OCI-LY7 (cell line): ENCODE results near the gene GRAMD1B. TPM values are rescaled to one million over a fixed set of nuclear protein-coding genes. Genes with fewer than 3 reads are reported as not detected.

Experiments
- BruUV-seq: library from RNA; stranded (reverse); fragments of 400-500 nt; replicated peaks from 2 replicates; lab custom pipeline; 2021; lab: Mats Ljungman, UMichigan
- CTCF ChIA-PET: fragments of 300-600 bp; sonication (Branson Sonifier 250); formaldehyde crosslinking; loops from one replicate; lab custom pipeline; 2022; ENCODE audit warnings: antibody characterized with exemption; ENCODE audit not compliant: unreplicated experiment; lab: Charles Lee
- POLR2A ChIA-PET: fragments of 300-600 bp; sonication (Branson Sonifier 250); formaldehyde crosslinking; loops from one replicate; lab custom pipeline; 2022; ENCODE audit warnings: antibody characterized with exemption; lab: Charles Lee
- DNase-seq: peaks from one replicate; pipeline ENCODE4 v3.0.0-alpha.2; 2015; ENCODE audit warnings: low spot score
- H2AFZ ChIP-seq: fragments of 200-600 bp; sonication (generic), shearing (Covaris generic); 2 replicates; pipeline ENCODE4 v1.6.1; 2014; ENCODE audit warnings: mild to moderate bottlenecking, antibody characterized with exemption, low read length, moderate library complexity
- H3K27ac ChIP-seq: fragments of 200-600 bp; sonication (generic); 2 replicates; pipeline ENCODE4 v1.5.1; 2014; ENCODE audit warnings: mixed run types, low read depth, mild to moderate bottlenecking, moderate library complexity, low read length, inconsistent platforms; ENCODE audit not compliant: poor library complexity, severe bottlenecking
- H3K36me3 ChIP-seq: fragments of 200-600 bp; sonication (generic); 2 replicates; pipeline ENCODE4 v1.6.1; 2014; ENCODE audit warnings: mild to moderate bottlenecking, antibody characterized with exemption, low read length, moderate library complexity, mixed read lengths; ENCODE audit not compliant: insufficient read depth
- H3K4me1 ChIP-seq: fragments of 200-600 bp; sonication (generic); 2 replicates; pipeline ENCODE4 v1.5.1; 2014; ENCODE audit warnings: mild to moderate bottlenecking, low read length; ENCODE audit not compliant: insufficient read depth, poor library complexity, severe bottlenecking
- H3K4me2 ChIP-seq: fragments of 200-600 bp; sonication (generic); 2 replicates; pipeline ENCODE4 v1.6.1; 2014; ENCODE audit warnings: mild to moderate bottlenecking, low read length
- H3K4me3 ChIP-seq: fragments of 200-600 bp; sonication (generic); 2 replicates; pipeline ENCODE4 v1.5.1; 2014; ENCODE audit warnings: mild to moderate bottlenecking, low read depth, low read length; ENCODE audit not compliant: poor library complexity, severe bottlenecking
- H3K79me2 ChIP-seq: fragments of 200-600 bp; sonication (generic); 2 replicates; pipeline ENCODE4 v1.6.1; 2016; ENCODE audit warnings: low read depth, mild to moderate bottlenecking, low read length, moderate library complexity, mixed read lengths; ENCODE audit not compliant: insufficient read depth
- H3K9me2 ChIP-seq: fragments of 200-600 bp; sonication (generic); 2 replicates; pipeline ENCODE4 v1.6.1; 2016; ENCODE audit warnings: mild to moderate bottlenecking, low read length, mixed read lengths; ENCODE audit not compliant: insufficient read depth
- H3K9me3 ChIP-seq: fragments of 200-600 bp; sonication (generic); 2 replicates; pipeline ENCODE4 v1.6.1; 2014; ENCODE audit warnings: mild to moderate bottlenecking, mixed run types, low read length, mixed read lengths
- H4K20me1 ChIP-seq: fragments of 200-600 bp; sonication (generic); 2 replicates; pipeline ENCODE4 v1.6.1; 2014; ENCODE audit warnings: mild to moderate bottlenecking, antibody characterized with exemption, low read length, moderate library complexity, mixed read lengths; ENCODE audit not compliant: insufficient read depth
- EZH2phosphoT487 ChIP-seq: fragments of 200-600 bp; sonication (generic); IDR thresholded peaks from 2 replicates; pipeline ENCODE4 v1.6.1; 2018; ENCODE audit warnings: low read depth, borderline replicate concordance, mild to moderate bottlenecking, mixed run types, antibody characterized with exemption, low read length, moderate library complexity, mixed read lengths
- intact Hi-C: fragments of 100-400 bp; cut with micrococcal nuclease; formaldehyde crosslinking; loops from one replicate; pipeline ENCODE4 v1.10.0; 2022; ENCODE audit not compliant: unreplicated experiment
- total RNA-seq, 2 experiments: library from RNA; depleted of rRNA in 1 of 2; stranded (reverse); fragments of >200 nt in 1 of 2; shearing (Covaris generic) in 1 of 2; gene quantifications; 2 replicates each; pipeline ENCODE4 v1.2.3, GENCODE V29; 2014 to 2022
- TF ChIP-seq, protein P1 (sequence below): fragments of 200-600 bp; sonication (generic); conservative IDR thresholded peaks from 2 replicates; pipeline ENCODE4 v1.5.1; 2014; ENCODE audit warnings: mild to moderate bottlenecking, antibody characterized with exemption, low read length, moderate library complexity, mixed read lengths

GRAMD1B gene
- total RNA-seq, 2 experiments from 2014 or later, result 0.16 TPM; not detected in 1

DNA sequence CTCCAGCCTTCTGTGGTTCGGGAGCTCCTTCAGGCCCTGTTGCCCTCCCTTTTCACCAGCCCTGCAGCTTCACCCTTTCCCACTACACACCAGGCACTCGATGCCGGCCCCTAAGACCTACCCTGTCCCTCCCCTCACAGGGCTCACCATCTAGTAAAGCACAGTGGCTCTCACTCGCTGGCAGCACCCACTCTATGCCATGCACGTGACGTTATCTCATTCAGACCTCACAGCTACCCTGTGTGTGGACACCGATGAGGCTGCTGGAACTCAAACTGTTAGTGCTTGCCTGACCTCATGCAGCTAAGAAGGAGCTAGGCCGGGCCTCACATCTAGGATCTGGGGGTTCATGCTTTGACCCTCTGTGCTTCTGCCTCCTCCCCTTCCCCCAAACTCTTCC lies 178.9 kb downstream of the GRAMD1B start:
- no TSS peak for BruUV-seq
- no peaks in the 10 kb centered on the region for H3K9me2 ChIP-seq
- no peaks in the 10 kb centered on the region for H4K20me1 ChIP-seq
- POLR2A ChIA-PET, result no interaction called here
- H3K4me1 ChIP-seq, result no peaks in the 10 kb centered on the region
- H3K4me3 ChIP-seq, result no peak overlapping the region
- DNase-seq, result no peak
- H3K27ac ChIP-seq, result no peak overlapping the region
- H3K9me3 ChIP-seq, result no peaks in the 10 kb centered on the region
- CTCF ChIA-PET, result no interaction called here
- no peak for TF ChIP-seq EZH2phosphoT487
- TF ChIP-seq, protein P1, sequence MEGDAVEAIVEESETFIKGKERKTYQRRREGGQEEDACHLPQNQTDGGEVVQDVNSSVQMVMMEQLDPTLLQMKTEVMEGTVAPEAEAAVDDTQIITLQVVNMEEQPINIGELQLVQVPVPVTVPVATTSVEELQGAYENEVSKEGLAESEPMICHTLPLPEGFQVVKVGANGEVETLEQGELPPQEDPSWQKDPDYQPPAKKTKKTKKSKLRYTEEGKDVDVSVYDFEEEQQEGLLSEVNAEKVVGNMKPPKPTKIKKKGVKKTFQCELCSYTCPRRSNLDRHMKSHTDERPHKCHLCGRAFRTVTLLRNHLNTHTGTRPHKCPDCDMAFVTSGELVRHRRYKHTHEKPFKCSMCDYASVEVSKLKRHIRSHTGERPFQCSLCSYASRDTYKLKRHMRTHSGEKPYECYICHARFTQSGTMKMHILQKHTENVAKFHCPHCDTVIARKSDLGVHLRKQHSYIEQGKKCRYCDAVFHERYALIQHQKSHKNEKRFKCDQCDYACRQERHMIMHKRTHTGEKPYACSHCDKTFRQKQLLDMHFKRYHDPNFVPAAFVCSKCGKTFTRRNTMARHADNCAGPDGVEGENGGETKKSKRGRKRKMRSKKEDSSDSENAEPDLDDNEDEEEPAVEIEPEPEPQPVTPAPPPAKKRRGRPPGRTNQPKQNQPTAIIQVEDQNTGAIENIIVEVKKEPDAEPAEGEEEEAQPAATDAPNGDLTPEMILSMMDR, result no peak
- H3K79me2 ChIP-seq, result no peaks in the 10 kb centered on the region
- intact Hi-C loops, result no loop called here
- no peak overlapping the region for H3K4me2 ChIP-seq
- no peaks in the 10 kb centered on the region for H3K36me3 ChIP-seq
- no peak overlapping the region for H2AFZ ChIP-seq

DNA sequence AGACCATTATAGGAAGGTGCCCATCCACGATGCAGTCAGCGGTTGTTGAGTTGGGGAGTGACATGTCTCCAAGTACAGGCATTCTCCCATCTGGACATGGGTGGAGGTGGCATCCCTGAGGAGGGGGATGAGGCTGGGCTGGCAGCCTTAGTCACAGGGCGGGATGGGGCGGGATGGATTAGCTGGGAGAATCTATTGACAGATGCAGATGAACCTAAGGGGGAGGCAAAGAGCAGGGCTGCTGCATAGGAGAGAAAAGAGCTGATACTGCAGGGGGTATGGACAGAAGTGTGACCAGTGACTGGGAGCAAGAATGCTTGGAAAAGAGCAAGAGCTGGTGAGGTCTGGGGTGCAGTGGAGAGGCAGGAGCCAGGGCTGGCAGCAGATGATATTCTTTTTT lies 181.6 kb downstream of the GRAMD1B start:
- Histone ChIP-seq H3K4me2 (no peak overlapping the region), H3K4me3 (no peak overlapping the region), H4K20me1 (no peaks in the 10 kb centered on the region), H3K27ac (no peak overlapping the region), H3K9me2 (no peaks in the 10 kb centered on the region), H3K79me2 (no peaks in the 10 kb centered on the region), H3K4me1 (no peaks in the 10 kb centered on the region), H2AFZ (no peak overlapping the region), H3K9me3 (no peaks in the 10 kb centered on the region), H3K36me3 (no peaks in the 10 kb centered on the region)
- intact Hi-C loops, result no loop called here
- POLR2A ChIA-PET, result no interaction called here
- CTCF ChIA-PET, result no interaction called here
- no peak for DNase-seq
- no TSS peak for BruUV-seq
- TF ChIP-seq, protein P1, result no peak
- no peak for TF ChIP-seq EZH2phosphoT487

DNA sequence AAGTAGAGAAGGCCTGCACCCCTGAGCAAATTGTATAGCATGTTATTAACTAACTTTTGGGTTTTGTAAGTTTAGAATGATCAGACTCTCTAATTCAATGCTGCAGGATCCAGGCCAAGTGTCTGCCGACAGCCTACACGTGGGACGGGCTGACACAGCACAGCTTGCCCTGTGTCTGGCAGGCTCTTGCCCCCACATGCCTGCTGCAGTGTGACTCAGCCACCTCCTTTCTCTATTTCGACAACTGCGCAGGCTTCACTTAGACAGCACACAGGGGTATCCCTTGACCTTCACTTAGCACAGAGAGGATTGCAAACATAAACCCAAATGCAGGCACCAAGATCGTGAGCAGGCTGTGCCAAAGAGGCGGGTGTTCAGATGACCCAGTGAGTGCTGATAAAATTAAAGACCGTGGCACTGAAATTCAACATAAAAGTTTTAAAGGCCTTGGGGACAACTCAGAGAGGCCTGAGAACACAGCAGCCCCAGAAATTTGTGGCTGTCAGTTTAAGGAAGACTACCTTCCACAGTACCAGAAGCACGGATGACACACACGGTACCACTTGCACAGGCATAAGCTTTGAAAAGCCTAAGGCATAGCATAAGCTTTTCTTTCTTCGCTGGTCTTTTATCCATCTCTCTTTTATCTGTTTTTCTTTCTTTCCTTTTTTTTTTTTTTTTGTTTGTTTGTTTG lies 186.6 kb downstream of the GRAMD1B start:
- H3K79me2 ChIP-seq, result no peaks in the 10 kb centered on the region
- BruUV-seq, result no TSS peak
- ChIA-PET POLR2A (no interaction called here), CTCF (no interaction called here)
- intact Hi-C loops, result no loop called here
- no peaks in the 10 kb centered on the region for H3K9me2 ChIP-seq
- no peaks in the 10 kb centered on the region for H3K4me1 ChIP-seq
- H3K4me2 ChIP-seq, result no peak overlapping the region
- DNase-seq, result no peak
- H3K9me3 ChIP-seq, result no peaks in the 10 kb centered on the region
- no peak overlapping the region for H3K27ac ChIP-seq
- H4K20me1 ChIP-seq, result no peaks in the 10 kb centered on the region
- H2AFZ ChIP-seq, result no peak overlapping the region
- H3K4me3 ChIP-seq, result no peak overlapping the region
- H3K36me3 ChIP-seq, result no peaks in the 10 kb centered on the region
- TF ChIP-seq, protein P1, result no peak
- no peak for TF ChIP-seq EZH2phosphoT487
